ENCODE data around the gene LRR1. TPM values are rescaled to one million over a fixed set of nuclear protein-coding genes. Genes with fewer than 3 reads are reported as not detected.

LRR1 gene
- polyA plus RNA-seq (2013, experiment 1 of 2), result 23.7 TPM
- polyA plus RNA-seq (2013, experiment 2 of 2), result 23.4 TPM

- Histone ChIP-seq H2BK12ac (ENCODE audit: low read length) (peak within 1 kb of the TSS; percentile 73), H2BK5ac (ENCODE audit: low read length) (peak within 1 kb of the TSS; percentile 95), H3K14ac (ENCODE audit: low read length) (peak within 1 kb of the TSS; percentile 89), H3K9me3 (replicated peaks in 1 of 2; ENCODE audit: control insufficient read depth in 2 of 2, insufficient read depth in 1 of 2, low read depth in 1 of 2, low read length in 2 of 2) (no peaks in the 10 kb centered on the region), H3K9ac (ENCODE audit: low read depth, low read length, poor library complexity) (peak within 1 kb of the TSS; percentile 93), H3K4ac (ENCODE audit: low read length) (no peak within 1 kb of the TSS), H3K18ac (ENCODE audit: low read length) (peak within 1 kb of the TSS; percentile 99), H2AK5ac (ENCODE audit: low read depth, low read length) (no peak within 1 kb of the TSS), H3K27me3 (ENCODE audit: control insufficient read depth in 3 of 3, insufficient read depth in 3 of 3, low read depth in 1 of 3, low read length in 3 of 3) (no peaks in the 10 kb centered on the region), H4K8ac (ENCODE audit: low read depth, low read length) (no peak within 1 kb of the TSS), H3K23ac (ENCODE audit: low read depth, low read length, poor library complexity) (peak within 1 kb of the TSS; percentile 80), H2BK15ac (ENCODE audit: low read length) (peak within 1 kb of the TSS; percentile 84), H3K27ac (replicated peaks; ENCODE audit: low read length) (peak within 1 kb of the TSS; percentile 88), H2BK120ac (ENCODE audit: low read depth, low read length) (peak within 1 kb of the TSS; percentile 91), H3K36me3 (replicated peaks in 1 of 2; ENCODE audit: control insufficient read depth in 2 of 2, insufficient read depth in 2 of 2, low read length in 2 of 2) (peaks cover 2 to 30% of the 10 kb centered on the region in 2 donors), H4K91ac (ENCODE audit: low read depth, low read length, poor library complexity) (no peak within 1 kb of the TSS), H3K79me1 (ENCODE audit: low read depth, low read length) (peaks cover 2% of the 10 kb centered on the region), H2AFZ (ENCODE audit: low read length) (peak within 1 kb of the TSS; percentile 98), H3K4me2 (ENCODE audit: insufficient read depth, low read length, poor library complexity, severe bottlenecking) (peak within 1 kb of the TSS; percentile 85), H3K4me3 (ENCODE audit: low read length in 2 of 2) (peak within 1 kb of the TSS; percentile 96), H3K4me1 (ENCODE audit: control insufficient read depth in 2 of 2, insufficient read depth in 1 of 2, low read depth in 1 of 2, low read length in 2 of 2) (no peaks in the 10 kb centered on the region)
- DNase-seq (ENCODE audit: low spot score), result peak; percentile 74
- WGBS, 2 donors (ENCODE audit: extremely low coverage in 2 of 2, insufficient read length in 2 of 2, insufficient replicate concordance in 1 of 2), result no CpG with 5 or more reads among the region's 77 CpGs
Observed at GRCh38 chr14:49598485-49599300, at the start of gene LRR1. Gene LRR1 (plus strand): TSS chr14:49598940. CDS start chr14:49599021, 81 bp downstream.

GRCh38 chr14:49549446-49549845 is 49.3 kb upstream of the LRR1 start:
- H3K4me3 ChIP-seq (ENCODE audit: low read length in 2 of 2), result no peak overlapping the region

GRCh38 chr14:49549881-49550280 is 48.9 kb upstream of the LRR1 start:
- Histone ChIP-seq H3K9ac (ENCODE audit: low read depth, low read length, poor library complexity) (no peak overlapping the region), H2BK12ac (ENCODE audit: low read length) (no peak overlapping the region), H3K27me3 (ENCODE audit: control insufficient read depth in 3 of 3, insufficient read depth in 3 of 3, low read depth in 1 of 3, low read length in 3 of 3) (no peaks in the 10 kb centered on the region), H3K4me2 (ENCODE audit: insufficient read depth, low read length, poor library complexity, severe bottlenecking) (no peak overlapping the region), H3K4ac (ENCODE audit: low read length) (no peak overlapping the region), H2BK5ac (ENCODE audit: low read length) (no peak overlapping the region), H3K18ac (ENCODE audit: low read length) (no peak overlapping the region), H2AFZ (ENCODE audit: low read length) (no peak overlapping the region), H4K8ac (ENCODE audit: low read depth, low read length) (no peak overlapping the region), H3K4me3 (ENCODE audit: low read length in 2 of 2) (no peak overlapping the region), H3K27ac (replicated peaks; ENCODE audit: low read length) (no peak overlapping the region), H2AK5ac (ENCODE audit: low read depth, low read length) (no peak overlapping the region), H3K4me1 (ENCODE audit: control insufficient read depth in 2 of 2, insufficient read depth in 1 of 2, low read depth in 1 of 2, low read length in 2 of 2) (peaks cover 3 to 8% of the 10 kb centered on the region in 2 donors), H2BK120ac (ENCODE audit: low read depth, low read length) (no peak overlapping the region), H2BK15ac (ENCODE audit: low read length) (no peak overlapping the region), H3K9me3 (replicated peaks in 1 of 2; ENCODE audit: control insufficient read depth in 2 of 2, insufficient read depth in 1 of 2, low read depth in 1 of 2, low read length in 2 of 2) (no peaks in the 10 kb centered on the region), H3K14ac (ENCODE audit: low read length) (no peak overlapping the region), H3K79me1 (ENCODE audit: low read depth, low read length) (no peaks in the 10 kb centered on the region), H3K36me3 (replicated peaks in 1 of 2; ENCODE audit: control insufficient read depth in 2 of 2, insufficient read depth in 2 of 2, low read length in 2 of 2) (no peaks in the 10 kb centered on the region), H4K91ac (ENCODE audit: low read depth, low read length, poor library complexity) (no peak overlapping the region), H3K23ac (ENCODE audit: low read depth, low read length, poor library complexity) (no peak overlapping the region)
- DNase-seq (ENCODE audit: low spot score), result no peak
- WGBS, 2 donors (ENCODE audit: extremely low coverage in 2 of 2, insufficient read length in 2 of 2, insufficient replicate concordance in 1 of 2), result no CpG with 5 or more reads among the region's 4 CpGs

More at GRCh38 chr14:49549446-49549845, 49.3 kb upstream of the LRR1 start:
- H3K36me3 ChIP-seq (replicated peaks in 1 of 2; ENCODE audit: control insufficient read depth in 2 of 2, insufficient read depth in 2 of 2, low read length in 2 of 2), result no peaks in the 10 kb centered on the region
- no peak overlapping the region for H3K4ac ChIP-seq (ENCODE audit: low read length)
- H4K8ac ChIP-seq (ENCODE audit: low read depth, low read length), result no peak overlapping the region
- no peak overlapping the region for H3K14ac ChIP-seq (ENCODE audit: low read length)
- no CpG with 5 or more reads among the region's 1 CpG for WGBS, 2 donors (ENCODE audit: extremely low coverage in 2 of 2, insufficient read length in 2 of 2, insufficient replicate concordance in 1 of 2)
- no peak overlapping the region for H3K9ac ChIP-seq (ENCODE audit: low read depth, low read length, poor library complexity)
- peaks cover 3 to 8% of the 10 kb centered on the region in 2 donors for H3K4me1 ChIP-seq (ENCODE audit: control insufficient read depth in 2 of 2, insufficient read depth in 1 of 2, low read depth in 1 of 2, low read length in 2 of 2)
- no peaks in the 10 kb centered on the region for H3K79me1 ChIP-seq (ENCODE audit: low read depth, low read length)
- no peak for DNase-seq (ENCODE audit: low spot score)
- no peak overlapping the region for H2AK5ac ChIP-seq (ENCODE audit: low read depth, low read length)
- no peak overlapping the region for H2BK12ac ChIP-seq (ENCODE audit: low read length)
- no peak overlapping the region for H4K91ac ChIP-seq (ENCODE audit: low read depth, low read length, poor library complexity)
- H3K27ac ChIP-seq (replicated peaks; ENCODE audit: low read length), result no peak overlapping the region
- H3K23ac ChIP-seq (ENCODE audit: low read depth, low read length, poor library complexity), result no peak overlapping the region
- no peak overlapping the region for H2BK5ac ChIP-seq (ENCODE audit: low read length)
- no peak overlapping the region for H2BK15ac ChIP-seq (ENCODE audit: low read length)
- H3K27me3 ChIP-seq (ENCODE audit: control insufficient read depth in 3 of 3, insufficient read depth in 3 of 3, low read depth in 1 of 3, low read length in 3 of 3), result no peaks in the 10 kb centered on the region
- no peak overlapping the region for H2BK120ac ChIP-seq (ENCODE audit: low read depth, low read length)
- H3K18ac ChIP-seq (ENCODE audit: low read length), result no peak overlapping the region
- no peak overlapping the region for H3K4me2 ChIP-seq (ENCODE audit: insufficient read depth, low read length, poor library complexity, severe bottlenecking)
- no peak overlapping the region for H2AFZ ChIP-seq (ENCODE audit: low read length)
- no peaks in the 10 kb centered on the region for H3K9me3 ChIP-seq (replicated peaks in 1 of 2; ENCODE audit: control insufficient read depth in 2 of 2, insufficient read depth in 1 of 2, low read depth in 1 of 2, low read length in 2 of 2)
